Measurements from ENCODE around the gene CCDC186. TPM values are rescaled to one million over a fixed set of nuclear protein-coding genes. Genes with fewer than 3 reads are reported as not detected.

Gene CCDC186
- total RNA-seq, 1 experiment from 2014 or later, result 12.8 TPM

- no peak for DNase-seq
- no peaks in the 10 kb centered on the region for H3K4me1 Mint-ChIP-seq (ENCODE audit: low read depth, unreplicated experiment)
- H3K9me3 Mint-ChIP-seq (ENCODE audit: low read depth, unreplicated experiment), result no peaks in the 10 kb centered on the region
- H3K27me3 Mint-ChIP-seq (ENCODE audit: unreplicated experiment), result no peaks in the 10 kb centered on the region
- intact Hi-C loops (cut with micrococcal nuclease; ENCODE audit: unreplicated experiment), result no loop called here
- H3K36me3 Mint-ChIP-seq (ENCODE audit: insufficient read depth, unreplicated experiment), result no peaks in the 10 kb centered on the region
- no peak overlapping the region for H3K27ac Mint-ChIP-seq (ENCODE audit: unreplicated experiment)
- H3K4me3 Mint-ChIP-seq (ENCODE audit: low read depth, unreplicated experiment), result no peak overlapping the region
- no peak for TF ChIP-seq CTCF (IDR thresholded peaks at IDR 0.05; ENCODE audit: unreplicated experiment)
- no TSS peak for BruUV-seq (replicated peaks)
- CTCF ChIA-PET, result no interaction called here
Measured at GRCh38 chr10:114215033-114215432, 41.0 kb upstream of the CCDC186 start.

GRCh38 chr10:114212153-114212552 is 38.1 kb upstream of the CCDC186 start:
- H3K27ac Mint-ChIP-seq (ENCODE audit: unreplicated experiment), result no peak overlapping the region
- no peaks in the 10 kb centered on the region for H3K27me3 Mint-ChIP-seq (ENCODE audit: unreplicated experiment)
- CTCF ChIA-PET, result no interaction called here
- H3K36me3 Mint-ChIP-seq (ENCODE audit: insufficient read depth, unreplicated experiment), result no peaks in the 10 kb centered on the region
- no TSS peak for BruUV-seq (replicated peaks)
- no peaks in the 10 kb centered on the region for H3K4me1 Mint-ChIP-seq (ENCODE audit: low read depth, unreplicated experiment)
- no peak for TF ChIP-seq CTCF (IDR thresholded peaks at IDR 0.05; ENCODE audit: unreplicated experiment)
- H3K9me3 Mint-ChIP-seq (ENCODE audit: low read depth, unreplicated experiment), result no peaks in the 10 kb centered on the region
- intact Hi-C loops (cut with micrococcal nuclease; ENCODE audit: unreplicated experiment), result no loop called here
- H3K4me3 Mint-ChIP-seq (ENCODE audit: low read depth, unreplicated experiment), result no peak overlapping the region
- no peak for DNase-seq

GRCh38 chr10:114208351-114208750 is 34.3 kb upstream of the CCDC186 start:
- no peak for TF ChIP-seq CTCF (IDR thresholded peaks at IDR 0.05; ENCODE audit: unreplicated experiment)
- Mint-ChIP-seq H3K27ac (ENCODE audit: unreplicated experiment) (no peak overlapping the region), H3K9me3 (ENCODE audit: low read depth, unreplicated experiment) (no peaks in the 10 kb centered on the region), H3K4me1 (ENCODE audit: low read depth, unreplicated experiment) (no peaks in the 10 kb centered on the region), H3K4me3 (ENCODE audit: low read depth, unreplicated experiment) (no peak overlapping the region), H3K36me3 (ENCODE audit: insufficient read depth, unreplicated experiment) (no peaks in the 10 kb centered on the region), H3K27me3 (ENCODE audit: unreplicated experiment) (no peaks in the 10 kb centered on the region)
- CTCF ChIA-PET, result no interaction called here
- DNase-seq, result no peak
- no TSS peak for BruUV-seq (replicated peaks)
- intact Hi-C loops (cut with micrococcal nuclease; ENCODE audit: unreplicated experiment), result no loop called here

GRCh38 chr10:114207349-114207748 is 33.3 kb upstream of the CCDC186 start:
- BruUV-seq (replicated peaks), result no TSS peak
- Mint-ChIP-seq H3K27me3 (ENCODE audit: unreplicated experiment) (no peaks in the 10 kb centered on the region), H3K4me3 (ENCODE audit: low read depth, unreplicated experiment) (no peak overlapping the region), H3K27ac (ENCODE audit: unreplicated experiment) (no peak overlapping the region), H3K4me1 (ENCODE audit: low read depth, unreplicated experiment) (no peaks in the 10 kb centered on the region), H3K9me3 (ENCODE audit: low read depth, unreplicated experiment) (no peaks in the 10 kb centered on the region), H3K36me3 (ENCODE audit: insufficient read depth, unreplicated experiment) (no peaks in the 10 kb centered on the region)
- intact Hi-C loops (cut with micrococcal nuclease; ENCODE audit: unreplicated experiment), result no loop called here
- no peak for DNase-seq
- no peak for TF ChIP-seq CTCF (IDR thresholded peaks at IDR 0.05; ENCODE audit: unreplicated experiment)
- CTCF ChIA-PET, result interaction anchor here (0.5 to 1.3 kb wide), 2 partner anchors 9 to 14 kb away, joined by 3 to 5 read pairs; no protein-coding TSS in a partner anchor

All from Calu3 (cell line).